Neural cell (in vitro differentiated cells): ENCODE results near the gene TMEM54. TPM values are rescaled to one million over a fixed set of nuclear protein-coding genes. Genes with fewer than 3 reads are reported as not detected.

ENCODE experiments used
- H2AFZ ChIP-seq: fragments of 200-600, 300-800 bp; sonication (generic), shearing (Covaris generic); 2 replicates; pipeline ENCODE4 v1.6.0; 2014; ENCODE audit warnings: low read depth, mild to moderate bottlenecking, antibody characterized with exemption, low read length, moderate library complexity
- H3F3A ChIP-seq: fragments of 200-600 bp; shearing (Covaris generic); 2 replicates; pipeline ENCODE4 v1.6.1; 2016; ENCODE audit warnings: mild to moderate bottlenecking, moderate library complexity, mixed read lengths, antibody characterized with exemption, low read length; ENCODE audit not compliant: insufficient read depth, poor library complexity, severe bottlenecking
- H3K27ac ChIP-seq: fragments of 200-600, 300-800 bp; sonication (generic), shearing (Covaris generic); 2 replicates; pipeline ENCODE4 v1.5.1; 2014; ENCODE audit warnings: mild to moderate bottlenecking, low read length, moderate library complexity
- H3K27me3 ChIP-seq: fragments of 300-800, 200-600 bp; sonication (generic), shearing (Covaris generic); 2 replicates; pipeline ENCODE4 v1.6.0; 2014; ENCODE audit warnings: mild to moderate bottlenecking, low read depth, low read length, moderate library complexity; ENCODE audit not compliant: insufficient read depth
- H3K36me3 ChIP-seq: fragments of 300-800, 200-600 bp; sonication (generic), shearing (Covaris generic); 2 replicates; pipeline ENCODE4 v1.5.1; 2014; ENCODE audit warnings: mild to moderate bottlenecking, antibody characterized with exemption, low read length, moderate library complexity; ENCODE audit not compliant: insufficient read depth
- H3K4me2 ChIP-seq: fragments of 300-800, 200-600 bp; sonication (generic), shearing (Covaris generic); 2 replicates; pipeline ENCODE4 v1.6.0; 2014; ENCODE audit warnings: mild to moderate bottlenecking, low read length
- H3K4me3 ChIP-seq: fragments of 300-800, 200-600 bp; sonication (generic), shearing (Covaris generic); 2 replicates; pipeline ENCODE4 v1.5.1; 2014; ENCODE audit warnings: mild to moderate bottlenecking, low read length, moderate library complexity
- H3K79me2 ChIP-seq: fragments of 200-600 bp; shearing (Covaris generic); replicated peaks from 2 replicates; pipeline ENCODE4 v1.6.0; 2014; ENCODE audit warnings: mild to moderate bottlenecking, low read length, moderate library complexity; ENCODE audit not compliant: insufficient read depth
- H3K9ac ChIP-seq: fragments of 300-800, 200-600 bp; sonication (generic), shearing (Covaris generic); 2 replicates; pipeline ENCODE4 v1.6.1; 2016; ENCODE audit warnings: mild to moderate bottlenecking, low read length, mixed read lengths
- H3K9me2 ChIP-seq: fragments of 200-600 bp; shearing (Covaris generic); 2 replicates; pipeline ENCODE4 v1.6.1; 2016; ENCODE audit warnings: mild to moderate bottlenecking, low read length, mixed read lengths; ENCODE audit not compliant: insufficient read depth
- H3K9me3 ChIP-seq: fragments of 200-600, 300-800 bp; sonication (generic), shearing (Covaris generic); 2 replicates; pipeline ENCODE4 v1.6.1; 2016; ENCODE audit warnings: mild to moderate bottlenecking, mixed run types, low read length, moderate library complexity, mixed read lengths
- H4K20me1 ChIP-seq: fragments of 200-600 bp; shearing (Covaris generic); 2 replicates; pipeline ENCODE4 v1.6.1; 2016; ENCODE audit warnings: mild to moderate bottlenecking, mixed run types; ENCODE audit not compliant: insufficient read depth
- EP300 ChIP-seq: fragments of 450-650 bp; conservative IDR thresholded peaks from 2 replicates; pipeline ENCODE4 v1.6.1; 2014; ENCODE audit warnings: antibody characterized with exemption, mild to moderate bottlenecking, moderate library complexity; ENCODE audit not compliant: poor library complexity, severe bottlenecking
- EZH2 ChIP-seq: fragments of 200-600, 300-800 bp; shearing (Covaris generic), sonication (generic); IDR thresholded peaks from 2 replicates; pipeline ENCODE4 v1.6.1; 2014; ENCODE audit warnings: antibody characterized with exemption, low read length, borderline replicate concordance, mild to moderate bottlenecking; ENCODE audit not compliant: insufficient read depth, poor library complexity, severe bottlenecking
- MXI1 ChIP-seq: fragments of 450-650 bp; conservative IDR thresholded peaks from 2 replicates; pipeline ENCODE4 v1.6.1; 2014; ENCODE audit warnings: antibody characterized with exemption, mild to moderate bottlenecking; ENCODE audit not compliant: poor library complexity, severe bottlenecking
- POLR2AphosphoS5 ChIP-seq: IDR thresholded peaks from 2 replicates; pipeline ENCODE4 v1.6.1; 2012
- RAD21 ChIP-seq: fragments of 450-650 bp; conservative IDR thresholded peaks from 2 replicates; pipeline ENCODE4 v1.6.1; 2014; ENCODE audit warnings: antibody characterized with exemption, mild to moderate bottlenecking, moderate library complexity
- SMC3 ChIP-seq: fragments of 450-650 bp; conservative IDR thresholded peaks from 2 replicates; pipeline ENCODE4 v1.6.1; 2014; ENCODE audit warnings: antibody characterized with exemption, mild to moderate bottlenecking, moderate library complexity; ENCODE audit not compliant: poor library complexity
- TAF1 ChIP-seq: IDR thresholded peaks from 2 replicates; pipeline ENCODE4 v1.6.1; 2012; ENCODE audit warnings: low read depth
- polyA plus RNA-seq: library from polyadenylated mRNA; depleted of rRNA; stranded (reverse); fragments of >200 nt; gene quantifications from 2 replicates; pipeline ENCODE4 v1.2.3, GENCODE V29; 2014
- TF ChIP-seq, protein P1 (sequence below): fragments of 450-650 bp; IDR thresholded peaks from 2 replicates; pipeline ENCODE4 v1.5.1; 2014; ENCODE audit warnings: antibody characterized with exemption, mild to moderate bottlenecking, moderate library complexity; ENCODE audit not compliant: poor library complexity, severe bottlenecking
- TF ChIP-seq, protein P2 (sequence below): IDR thresholded peaks from 2 replicates; pipeline ENCODE4 v1.6.1; 2012; ENCODE audit warnings: borderline replicate concordance

The TMEM54 gene
- polyA plus RNA-seq, 1 donor from 2014 or later: not detected

DNA sequence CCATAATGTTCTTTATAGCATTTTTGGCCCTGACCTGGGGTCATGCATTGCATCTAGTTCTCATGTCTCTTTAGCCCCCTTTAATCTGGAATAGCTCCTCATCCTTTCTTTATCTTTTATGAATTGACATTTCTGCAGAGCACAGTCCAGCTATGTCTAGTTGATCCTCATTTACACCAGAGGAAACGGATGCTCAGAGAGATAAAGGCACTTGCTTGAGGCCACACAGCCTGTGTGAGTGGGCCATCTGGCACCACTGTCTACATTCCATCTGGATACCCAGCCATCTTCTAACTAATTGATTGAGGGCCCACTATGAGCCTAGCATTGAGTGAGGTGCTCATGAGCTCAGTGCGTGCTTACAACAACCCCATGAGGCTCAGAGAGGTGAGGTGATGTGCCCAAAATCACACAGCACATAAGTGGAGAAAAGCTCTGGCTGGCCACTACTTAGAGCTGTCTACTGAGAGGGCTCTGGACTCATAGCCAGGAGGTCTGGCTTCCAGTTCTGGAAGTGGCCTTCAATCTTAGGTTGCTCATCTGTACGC, 11.4 kb downstream of the TMEM54 start:
- Histone ChIP-seq H3K9me2 (no peaks in the 10 kb centered on the region), H3K9me3 (no peaks in the 10 kb centered on the region), H3K79me2 (no peaks in the 10 kb centered on the region), H3F3A (no peaks in the 10 kb centered on the region), H3K36me3 (no peaks in the 10 kb centered on the region), H3K27me3 (peaks cover 40% of the 10 kb centered on the region), H3K4me3 (no peak overlapping the region), H2AFZ (no peak overlapping the region), H3K9ac (no peak overlapping the region), H3K4me2 (no peak overlapping the region), H4K20me1 (no peaks in the 10 kb centered on the region), H3K27ac (no peak overlapping the region)
- TF ChIP-seq TAF1: no peak
- no peak for TF ChIP-seq POLR2AphosphoS5
- no peak for TF ChIP-seq EZH2
- TF ChIP-seq, protein P1, sequence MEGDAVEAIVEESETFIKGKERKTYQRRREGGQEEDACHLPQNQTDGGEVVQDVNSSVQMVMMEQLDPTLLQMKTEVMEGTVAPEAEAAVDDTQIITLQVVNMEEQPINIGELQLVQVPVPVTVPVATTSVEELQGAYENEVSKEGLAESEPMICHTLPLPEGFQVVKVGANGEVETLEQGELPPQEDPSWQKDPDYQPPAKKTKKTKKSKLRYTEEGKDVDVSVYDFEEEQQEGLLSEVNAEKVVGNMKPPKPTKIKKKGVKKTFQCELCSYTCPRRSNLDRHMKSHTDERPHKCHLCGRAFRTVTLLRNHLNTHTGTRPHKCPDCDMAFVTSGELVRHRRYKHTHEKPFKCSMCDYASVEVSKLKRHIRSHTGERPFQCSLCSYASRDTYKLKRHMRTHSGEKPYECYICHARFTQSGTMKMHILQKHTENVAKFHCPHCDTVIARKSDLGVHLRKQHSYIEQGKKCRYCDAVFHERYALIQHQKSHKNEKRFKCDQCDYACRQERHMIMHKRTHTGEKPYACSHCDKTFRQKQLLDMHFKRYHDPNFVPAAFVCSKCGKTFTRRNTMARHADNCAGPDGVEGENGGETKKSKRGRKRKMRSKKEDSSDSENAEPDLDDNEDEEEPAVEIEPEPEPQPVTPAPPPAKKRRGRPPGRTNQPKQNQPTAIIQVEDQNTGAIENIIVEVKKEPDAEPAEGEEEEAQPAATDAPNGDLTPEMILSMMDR: no peak

DNA sequence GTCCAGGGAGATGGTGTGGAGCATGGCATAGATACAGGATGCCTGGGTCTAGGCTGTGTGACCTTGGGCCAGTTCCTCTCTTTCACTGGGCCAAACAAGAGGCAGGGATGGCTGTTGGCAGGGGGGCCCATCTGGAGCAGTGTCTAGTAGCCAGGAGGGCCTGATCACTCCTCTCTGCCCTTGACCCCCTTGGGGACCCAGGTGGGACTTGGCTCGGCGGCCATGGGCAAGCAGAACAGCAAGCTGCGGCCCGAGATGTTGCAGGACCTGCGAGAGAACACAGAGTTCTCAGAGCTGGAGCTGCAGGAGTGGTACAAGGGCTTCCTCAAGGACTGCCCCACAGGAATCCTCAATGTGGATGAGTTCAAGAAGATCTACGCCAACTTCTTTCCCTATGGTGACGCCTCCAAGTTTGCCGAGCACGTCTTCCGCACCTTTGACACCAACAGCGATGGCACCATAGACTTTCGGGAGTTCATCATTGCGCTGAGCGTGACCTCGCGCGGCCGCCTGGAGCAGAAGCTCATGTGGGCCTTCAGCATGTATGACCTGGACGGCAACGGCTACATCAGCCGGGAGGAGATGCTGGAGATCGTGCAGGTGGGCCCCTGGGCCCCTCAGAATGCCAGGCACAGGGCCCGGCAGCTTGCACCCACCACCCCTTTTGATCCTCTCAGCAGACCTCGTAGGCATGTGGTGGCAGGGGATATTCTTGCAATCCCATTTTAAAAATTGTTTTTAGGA, 12.3 kb downstream of the TMEM54 start:
- H3K4me3 ChIP-seq: no peak overlapping the region
- no peaks in the 10 kb centered on the region for H3K9me3 ChIP-seq
- H2AFZ ChIP-seq: no peak overlapping the region
- H3K27ac ChIP-seq: no peak overlapping the region
- no peak overlapping the region for H3K9ac ChIP-seq
- no peaks in the 10 kb centered on the region for H3K36me3 ChIP-seq
- H3F3A ChIP-seq: no peaks in the 10 kb centered on the region
- H3K79me2 ChIP-seq: no peaks in the 10 kb centered on the region
- H3K27me3 ChIP-seq: peaks cover 40% of the 10 kb centered on the region
- no peaks in the 10 kb centered on the region for H3K9me2 ChIP-seq
- no peak overlapping the region for H3K4me2 ChIP-seq
- no peaks in the 10 kb centered on the region for H4K20me1 ChIP-seq
- TF ChIP-seq, protein P1: no peak
- TF ChIP-seq RAD21 (no peak), EZH2 (no peak), EP300 (no peak), POLR2AphosphoS5 (no peak), TAF1 (no peak), MXI1 (no peak), SMC3 (no peak)
- TF ChIP-seq, protein P2, sequence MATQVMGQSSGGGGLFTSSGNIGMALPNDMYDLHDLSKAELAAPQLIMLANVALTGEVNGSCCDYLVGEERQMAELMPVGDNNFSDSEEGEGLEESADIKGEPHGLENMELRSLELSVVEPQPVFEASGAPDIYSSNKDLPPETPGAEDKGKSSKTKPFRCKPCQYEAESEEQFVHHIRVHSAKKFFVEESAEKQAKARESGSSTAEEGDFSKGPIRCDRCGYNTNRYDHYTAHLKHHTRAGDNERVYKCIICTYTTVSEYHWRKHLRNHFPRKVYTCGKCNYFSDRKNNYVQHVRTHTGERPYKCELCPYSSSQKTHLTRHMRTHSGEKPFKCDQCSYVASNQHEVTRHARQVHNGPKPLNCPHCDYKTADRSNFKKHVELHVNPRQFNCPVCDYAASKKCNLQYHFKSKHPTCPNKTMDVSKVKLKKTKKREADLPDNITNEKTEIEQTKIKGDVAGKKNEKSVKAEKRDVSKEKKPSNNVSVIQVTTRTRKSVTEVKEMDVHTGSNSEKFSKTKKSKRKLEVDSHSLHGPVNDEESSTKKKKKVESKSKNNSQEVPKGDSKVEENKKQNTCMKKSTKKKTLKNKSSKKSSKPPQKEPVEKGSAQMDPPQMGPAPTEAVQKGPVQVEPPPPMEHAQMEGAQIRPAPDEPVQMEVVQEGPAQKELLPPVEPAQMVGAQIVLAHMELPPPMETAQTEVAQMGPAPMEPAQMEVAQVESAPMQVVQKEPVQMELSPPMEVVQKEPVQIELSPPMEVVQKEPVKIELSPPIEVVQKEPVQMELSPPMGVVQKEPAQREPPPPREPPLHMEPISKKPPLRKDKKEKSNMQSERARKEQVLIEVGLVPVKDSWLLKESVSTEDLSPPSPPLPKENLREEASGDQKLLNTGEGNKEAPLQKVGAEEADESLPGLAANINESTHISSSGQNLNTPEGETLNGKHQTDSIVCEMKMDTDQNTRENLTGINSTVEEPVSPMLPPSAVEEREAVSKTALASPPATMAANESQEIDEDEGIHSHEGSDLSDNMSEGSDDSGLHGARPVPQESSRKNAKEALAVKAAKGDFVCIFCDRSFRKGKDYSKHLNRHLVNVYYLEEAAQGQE: no peak
